H1 (cell line): ENCODE results near the gene DNAAF5. TPM values are rescaled to one million over a fixed set of nuclear protein-coding genes. Genes with fewer than 3 reads are reported as not detected.
A peak's percentile ranks its signal among the peaks of the same experiment; 100 is the strongest.

ENCODE experiments used
- CTCF ChIA-PET: fragments of 300-600 bp; sonication (Branson Sonifier 250); formaldehyde crosslinking; loops from one replicate; lab custom pipeline; 2021; ENCODE audit not compliant: partially characterized antibody; lab: Charles Lee
- POLR2A ChIA-PET: fragments of 300-600 bp; sonication (Branson Sonifier 250); formaldehyde crosslinking; loops from one replicate; lab custom pipeline; 2021; ENCODE audit warnings: inconsistent platforms; ENCODE audit not compliant: partially characterized antibody; lab: Charles Lee
- DNase-seq, 2 experiments: peaks; one replicate each; pipeline versions ENCODE4 v3.0.0 to v3.0.0-alpha.2; 2010 to 2022; ENCODE audit warnings: low spot score in 2 of 2, low read depth in 1 of 2, mixed read lengths in 1 of 2
- FAIRE-seq: peaks from 2 replicates; lab custom pipeline; 2011; peaks lifted over from hg19 to GRCh38; lab: Jason Lieb, UNC
- H2AFZ ChIP-seq: 2 replicates; pipeline ENCODE4 v1.8.1; 2012; ENCODE audit warnings: low read length, inconsistent platforms
- H2AK5ac ChIP-seq: 2 replicates; pipeline ENCODE4 v1.6.1; 2013; ENCODE audit warnings: low read depth, low read length
- H2BK120ac ChIP-seq: replicated peaks from 2 replicates; pipeline ENCODE3; 2013; ENCODE audit warnings: low read depth, low read length, inconsistent platforms
- H2BK12ac ChIP-seq: 2 replicates; pipeline ENCODE4 v1.6.1; 2013; ENCODE audit warnings: low read depth, low read length
- H2BK15ac ChIP-seq: 2 replicates; pipeline ENCODE4 v1.6.1; 2013; ENCODE audit warnings: low read length
- H2BK20ac ChIP-seq: 2 replicates; pipeline ENCODE4 v1.6.1; 2013; ENCODE audit warnings: low read length
- H2BK5ac ChIP-seq: 2 replicates; pipeline ENCODE4 v1.6.1; 2013; ENCODE audit warnings: low read depth, low read length
- H3K14ac ChIP-seq: 2 replicates; pipeline ENCODE4 v1.6.1; 2013; ENCODE audit warnings: inconsistent platforms; ENCODE audit not compliant: insufficient read length
- H3K18ac ChIP-seq: 2 replicates; pipeline ENCODE4 v1.6.1; 2013; ENCODE audit warnings: low read length; ENCODE audit errors: extremely low read depth
- H3K23ac ChIP-seq: 2 replicates; pipeline ENCODE4 v1.6.1; 2013; ENCODE audit warnings: inconsistent platforms; ENCODE audit not compliant: insufficient read length
- H3K23me2 ChIP-seq: 2 replicates; pipeline ENCODE4 v1.6.1; 2013; ENCODE audit warnings: low read depth, low read length
- H3K27ac ChIP-seq: 2 replicates; pipeline ENCODE4 v1.6.1; 2011; ENCODE audit warnings: low read depth, low read length, inconsistent platforms
- H3K27me3 ChIP-seq, 4 experiments: replicated peaks in 1 of 4; 1 replicate in 1 of 4; 2 replicates in 3 of 4; pipeline versions ENCODE4 v1.6.1 to v1.8.1; 2011 to 2013; ENCODE audit warnings: low read length in 3 of 4, mild to moderate bottlenecking in 3 of 4, inconsistent platforms in 2 of 4, mixed read lengths in 2 of 4, moderate library complexity in 1 of 4; ENCODE audit not compliant: control insufficient read depth in 3 of 4, insufficient read depth in 3 of 4; ENCODE audit errors: extremely low read depth in 1 of 4
- H3K36me3 ChIP-seq, 4 experiments: 2 replicates each; pipeline versions ENCODE4 v1.6.1 to v1.8.1; 2011 to 2013; ENCODE audit warnings: mild to moderate bottlenecking in 4 of 4, low read length in 3 of 4, moderate library complexity in 2 of 4, control low read depth in 1 of 4, inconsistent platforms in 1 of 4; ENCODE audit not compliant: insufficient read depth in 4 of 4, control insufficient read depth in 2 of 4
- H3K4ac ChIP-seq: replicated peaks from 2 replicates; pipeline ENCODE3; 2013; ENCODE audit warnings: low read length, low read depth, mixed read lengths, inconsistent platforms; ENCODE audit not compliant: insufficient read length
- H3K4me1 ChIP-seq, 4 experiments: replicated peaks in 1 of 4; 1 replicate in 1 of 4; 2 replicates in 3 of 4; pipeline versions ENCODE4 v1.6.1 to v1.8.1; 2011 to 2013; ENCODE audit warnings: low read length in 3 of 4, inconsistent platforms in 2 of 4, mixed read lengths in 1 of 4; ENCODE audit not compliant: insufficient read depth in 4 of 4, control insufficient read depth in 3 of 4
- H3K4me2 ChIP-seq, 2 experiments: 2 replicates each; pipeline versions ENCODE4 v1.6.1 to v1.8.1; 2011 to 2013; ENCODE audit warnings: low read depth in 2 of 2, low read length in 2 of 2, control low read depth in 1 of 2, inconsistent platforms in 1 of 2, mild to moderate bottlenecking in 1 of 2; ENCODE audit not compliant: insufficient read depth in 1 of 2
- H3K4me3 ChIP-seq, 4 experiments: fragments of 200-600, 300-600 bp in 1 of 4; sonication (generic), shearing (Covaris generic), sonication (Bioruptor Twin) in 1 of 4; 2 replicates each; pipeline versions ENCODE4 v1.5.1 to v1.8.1; 2011 to 2016; ENCODE audit warnings: low read length in 4 of 4, low read depth in 3 of 4, control low read depth in 2 of 4, inconsistent platforms in 2 of 4, mild to moderate bottlenecking in 2 of 4, mixed read lengths in 1 of 4, moderate library complexity in 1 of 4; ENCODE audit not compliant: insufficient read depth in 2 of 4; ENCODE audit errors: extremely low read depth in 1 of 4
- H3K56ac ChIP-seq: replicated peaks from 2 replicates; pipeline ENCODE3; 2013; ENCODE audit warnings: low read depth, mild to moderate bottlenecking, mixed read lengths, low read length, inconsistent platforms; ENCODE audit not compliant: insufficient read length
- H3K79me1 ChIP-seq: 2 replicates; pipeline ENCODE4 v1.6.1; 2013; ENCODE audit warnings: low read depth, low read length, control low read depth
- H3K79me2 ChIP-seq, 2 experiments: 2 replicates each; pipeline versions ENCODE4 v1.6.1 to v1.8.1; 2012 to 2013; ENCODE audit warnings: low read length in 2 of 2, mild to moderate bottlenecking in 2 of 2, inconsistent platforms in 1 of 2; ENCODE audit not compliant: insufficient read depth in 2 of 2, control insufficient read depth in 1 of 2
- H3K9ac ChIP-seq, 4 experiments: replicated peaks in 1 of 4; 1 replicate in 1 of 4; 2 replicates in 3 of 4; pipeline versions ENCODE4 v1.6.1 to v1.8.1; 2011 to 2013; ENCODE audit warnings: low read depth in 3 of 4, low read length in 3 of 4, control low read depth in 2 of 4, mild to moderate bottlenecking in 2 of 4, moderate library complexity in 2 of 4, inconsistent platforms in 1 of 4; ENCODE audit errors: extremely low read depth in 1 of 4
- H3K9me3 ChIP-seq, 2 experiments: 2 replicates each; pipeline versions ENCODE4 v1.6.1 to v1.8.1; 2012 to 2013; ENCODE audit warnings: mild to moderate bottlenecking in 2 of 2, moderate library complexity in 2 of 2, control low read depth in 1 of 2, inconsistent platforms in 1 of 2, low read depth in 1 of 2, low read length in 1 of 2, mixed read lengths in 1 of 2; ENCODE audit not compliant: insufficient read depth in 2 of 2
- H4K20me1 ChIP-seq, 2 experiments: replicated peaks in 1 of 2; 2 replicates each; pipeline versions ENCODE3 to v1.8.1; 2011 to 2013; ENCODE audit warnings: inconsistent platforms in 2 of 2, low read length in 2 of 2, mild to moderate bottlenecking in 1 of 2; ENCODE audit not compliant: insufficient read depth in 2 of 2, control insufficient read depth in 1 of 2
- H4K5ac ChIP-seq: 2 replicates; pipeline ENCODE4 v1.6.1; 2013; ENCODE audit warnings: low read length, low read depth, mixed read lengths, inconsistent platforms; ENCODE audit not compliant: insufficient read length
- H4K8ac ChIP-seq: 2 replicates; pipeline ENCODE4 v1.8.0; 2013; ENCODE audit warnings: mild to moderate bottlenecking, moderate library complexity, low read length, inconsistent platforms; ENCODE audit not compliant: insufficient read depth; ENCODE audit errors: extremely low read depth
- H4K91ac ChIP-seq: replicated peaks from 2 replicates; pipeline ENCODE3; 2013; ENCODE audit warnings: low read length, mixed read lengths, inconsistent platforms; ENCODE audit not compliant: insufficient read length
- BCL11A ChIP-seq, 2 experiments: IDR thresholded peaks; one replicate each; pipeline ENCODE4 v1.6.1; 2011; ENCODE audit warnings: low read depth in 2 of 2, low read length in 2 of 2, mild to moderate bottlenecking in 2 of 2
- CBX5 ChIP-seq: fragments of 300-800, 300-1000 bp; sonication (generic); IDR thresholded peaks from 2 replicates; pipeline ENCODE4 v1.7.1; 2016; ENCODE audit warnings: antibody characterized with exemption, low read length, low read depth
- CBX8 ChIP-seq: fragments of 300-800, 300-1000 bp; sonication (generic); IDR thresholded peaks from 2 replicates; pipeline ENCODE4 v1.7.1; 2016; ENCODE audit warnings: low read depth, low read length, borderline replicate concordance
- GTF2F1 ChIP-seq: IDR thresholded peaks from 2 replicates; pipeline ENCODE4 v1.6.1; 2012; ENCODE audit warnings: low read depth, low read length, improper control_type of control experiment, borderline replicate concordance
- HDAC6 ChIP-seq: IDR thresholded peaks from one replicate; pipeline ENCODE4 v1.7.1; 2012; ENCODE audit warnings: low read depth, mild to moderate bottlenecking, inconsistent platforms, low read length, moderate library complexity
- MAFK ChIP-seq: IDR thresholded peaks from 2 replicates; pipeline ENCODE4 v1.6.1; 2012; ENCODE audit warnings: low read depth, mild to moderate bottlenecking, improper control_type of control experiment, low read length
- POU5F1 ChIP-seq: IDR thresholded peaks from 2 replicates; pipeline ENCODE4 v1.6.1; 2011; ENCODE audit warnings: low read depth, mild to moderate bottlenecking, low read length, moderate library complexity
- RBBP5 ChIP-seq: IDR thresholded peaks from 2 replicates; pipeline ENCODE4 v1.7.1; 2012; ENCODE audit warnings: low read depth, mild to moderate bottlenecking, inconsistent platforms, low read length, moderate library complexity, borderline replicate concordance
- SP2 ChIP-seq: IDR thresholded peaks from 2 replicates; pipeline ENCODE4 v1.6.1; 2012; ENCODE audit warnings: mild to moderate bottlenecking, low read length, inconsistent platforms
- SUZ12 ChIP-seq: fragments of 200-600 bp; sonication (generic); IDR thresholded peaks from 2 replicates; pipeline ENCODE4 v1.6.1; 2012; ENCODE audit warnings: mild to moderate bottlenecking, inconsistent platforms, low read length, moderate library complexity, mixed read lengths
- USF2 ChIP-seq: IDR thresholded peaks from 2 replicates; pipeline ENCODE4 v1.6.1; 2011; ENCODE audit warnings: low read length, improper control_type of control experiment
- ZNF274 ChIP-seq: IDR thresholded peaks from 2 replicates; pipeline ENCODE4 v1.7.0; 2012; ENCODE audit warnings: low read length, borderline replicate concordance; ENCODE audit errors: extremely low read depth
- WGBS, 2 experiments: shearing (Covaris generic) in 1 of 2; methylation state at CpG; one replicate each; pipeline versions ENCODE4 v1.1.6 to v1.1.7; 2013 to 2015; ENCODE audit warnings: low lambda C conversion rate in 2 of 2, mixed read lengths in 2 of 2, inconsistent platforms in 1 of 2, low coverage in 1 of 2, missing lambda C conversion rate in 1 of 2; ENCODE audit not compliant: insufficient replicate concordance in 2 of 2, insufficient coverage in 1 of 2, insufficient read length in 1 of 2; ENCODE audit errors: extremely low coverage in 1 of 2, missing lambda C conversion rate in 1 of 2; 5-methylcytosine and 5-hydroxymethylcytosine counted together
- polyA plus RNA-seq, 7 experiments: library from polyadenylated mRNA; depleted of rRNA in 3 of 7; stranded (reverse) in 5 of 7; unstranded in 2 of 7; fragments of >200 nt in 5 of 7; fragments of 200-250 nt in 2 of 7; gene quantifications; 1 replicate in 5 of 7; 2 replicates in 1 of 7; 4 replicates in 1 of 7; pipeline versions ENCODE4 v1.2.1 to v1.2.3, GENCODE V29; 2011 to 2013; ENCODE audit warnings: missing spikeins in 2 of 7, mixed read lengths in 2 of 7
- total RNA-seq: library from RNA; stranded (reverse); fragmentation: NEBNext Ultra II Directional; extraction: Animal tissue kit (Norgen Biotek cat#: 25700); gene quantifications from 2 replicates; pipeline ENCODE4 v1.2.1, GENCODE V29; 2021

DNAAF5 gene
- total and polyA plus RNA-seq, 2 of the 8 experiments (the other 6 are each of a cell fraction or from before 2014, with no cell fraction given): 55.1 to 95.9 TPM

- H3K9ac ChIP-seq: no peak overlapping the region
- WGBS, 2 experiments: 91% methylated on average over 8 of the region's 8 CpGs; no CpG with 5 or more reads in 1 of the 2 experiments
- H2AK5ac ChIP-seq: no peak overlapping the region
- TF ChIP-seq USF2 (no peak), BCL11A (IDR thresholded peaks at IDR 0.05; ENCODE audit: low read depth in 2 of 2, low read length in 2 of 2) (no peak), RBBP5 (no peak), SUZ12 (no peak), GTF2F1 (no peak), HDAC6 (no peak), CBX8 (no peak), MAFK (no peak), SP2 (no peak), POU5F1 (no peak), CBX5 (no peak), ZNF274 (no peak)
Measured at GRCh38 chr7:833601-834258, 107.2 kb downstream of the DNAAF5 start.

More at GRCh38 chr7:833601-834258, 107.2 kb downstream of the DNAAF5 start:
- H3K4me2 ChIP-seq: no peak overlapping the region
- H3K9me3 ChIP-seq: no peaks in the 10 kb centered on the region
- H4K5ac ChIP-seq: no peak overlapping the region
- H3K4me1 ChIP-seq: peaks cover 0 to 13% (median 5%) of the 10 kb centered on the region in 4 experiments; a peak in 6 of 7 replicates
- H3K27ac ChIP-seq: no peak overlapping the region
- no peak overlapping the region for H3K14ac ChIP-seq
- no peak overlapping the region for H2BK5ac ChIP-seq
- peaks cover 30 to 96% of the 10 kb centered on the region in 2 experiments for H3K79me2 ChIP-seq
- H3K4me3 ChIP-seq: no peak overlapping the region
- no peak overlapping the region for H2AFZ ChIP-seq
- H3K27me3 ChIP-seq: no peaks in the 10 kb centered on the region
- H2BK15ac ChIP-seq: no peak overlapping the region
- H4K91ac ChIP-seq: no peak overlapping the region
- H3K23me2 ChIP-seq: no peaks in the 10 kb centered on the region
- H4K20me1 ChIP-seq: peaks cover 37 to 44% of the 10 kb centered on the region in 2 experiments
- DNase-seq: no peak
- H3K79me1 ChIP-seq: peaks cover 26% of the 10 kb centered on the region
- FAIRE-seq: no peak
- H2BK20ac ChIP-seq: no peak overlapping the region
- H4K8ac ChIP-seq: peak overlapping the region; percentile 57; the same call in 1 of the 2 replicates
- H3K23ac ChIP-seq: no peak overlapping the region
- POLR2A ChIA-PET: interaction anchor here (1.2 to 1.8 kb wide), 2 partner anchors 32 to 44 kb away, joined by 3 read pairs; no protein-coding TSS in a partner anchor
- H3K18ac ChIP-seq: no peak overlapping the region
- H2BK120ac ChIP-seq: no peak overlapping the region
- no peak overlapping the region for H3K4ac ChIP-seq
- no peak overlapping the region for H2BK12ac ChIP-seq
- CTCF ChIA-PET: interaction anchor here (0.7 to 2.2 kb wide), 3 partner anchors 11 to 45 kb away, joined by 3 to 6 read pairs (median 4); no protein-coding TSS in a partner anchor
- no peak overlapping the region for H3K56ac ChIP-seq
- peaks cover 0 to 2% (median under 1%) of the 10 kb centered on the region in 4 experiments; a peak in 5 of 8 replicates for H3K36me3 ChIP-seq
